HG03521 (cell line): ENCODE data around the gene SLC25A43.
"Not testable (repeated sequence)": the region's sequence is repeated elsewhere in the genome, so short reads cannot be mapped to it uniquely, and the experiment has no call there.

ENCODE experiments used
- ATAC-seq: cut with Tn5 transposase; IDR thresholded peaks from one replicate; pipeline ENCODE4 v1.9.1; 2021; ENCODE audit warnings: mild to moderate bottlenecking, moderate library complexity; ENCODE audit not compliant: unreplicated experiment

SLC25A43 gene

GRCh38 chrX:119467433-119467832 is 68.3 kb downstream of the SLC25A43 start:
- ATAC-seq, result no peak

DNA sequence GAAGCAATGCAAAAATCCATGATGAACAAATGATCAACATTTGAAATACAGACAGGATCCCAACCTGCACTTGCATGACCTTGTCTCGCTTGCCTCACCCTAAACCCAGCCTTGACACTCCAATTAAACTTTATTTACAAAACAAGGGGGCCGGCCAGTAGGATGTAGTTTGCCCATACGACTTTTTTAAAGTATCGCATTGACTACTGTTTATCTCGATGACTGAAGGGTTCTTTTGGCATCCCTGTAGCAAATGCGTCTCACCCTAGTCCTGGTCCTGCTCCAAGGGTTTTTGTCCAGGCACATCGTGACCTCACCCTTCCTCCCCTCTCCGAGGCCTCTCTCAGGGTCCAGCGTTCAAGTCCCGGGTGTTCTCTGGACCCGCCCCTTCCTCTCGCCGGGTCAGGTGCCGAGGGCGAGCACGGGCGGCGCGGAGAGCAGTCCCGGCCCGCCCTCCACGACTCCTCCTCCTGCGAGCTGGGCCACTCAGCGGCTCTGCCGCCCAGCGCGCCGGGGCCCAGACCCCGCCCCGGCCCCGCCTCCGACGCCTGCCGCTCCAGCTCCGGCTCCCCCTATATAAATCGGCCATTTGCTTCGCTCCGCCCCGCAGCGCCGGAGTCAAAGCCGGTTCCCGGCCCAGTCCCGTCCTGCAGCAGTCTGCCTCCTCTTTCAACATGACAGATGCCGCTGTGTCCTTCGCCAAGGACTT is 68.9 kb downstream of the SLC25A43 start, which contains the start of gene SLC25A5:
SLC25A5 (plus strand) TSS at position 603 of the 709 bp plus-strand sequence; CDS start at position 675, 72 bp downstream.
- peak; percentile 82 for ATAC-seq

GRCh38 chrX:119468551-119469312 is 69.6 kb downstream of the SLC25A43 start:
- peak; percentile 63 for ATAC-seq

- no peak for ATAC-seq
Observed at GRCh38 chrX:119469313-119469635, 70.1 kb downstream of the SLC25A43 start.

DNA sequence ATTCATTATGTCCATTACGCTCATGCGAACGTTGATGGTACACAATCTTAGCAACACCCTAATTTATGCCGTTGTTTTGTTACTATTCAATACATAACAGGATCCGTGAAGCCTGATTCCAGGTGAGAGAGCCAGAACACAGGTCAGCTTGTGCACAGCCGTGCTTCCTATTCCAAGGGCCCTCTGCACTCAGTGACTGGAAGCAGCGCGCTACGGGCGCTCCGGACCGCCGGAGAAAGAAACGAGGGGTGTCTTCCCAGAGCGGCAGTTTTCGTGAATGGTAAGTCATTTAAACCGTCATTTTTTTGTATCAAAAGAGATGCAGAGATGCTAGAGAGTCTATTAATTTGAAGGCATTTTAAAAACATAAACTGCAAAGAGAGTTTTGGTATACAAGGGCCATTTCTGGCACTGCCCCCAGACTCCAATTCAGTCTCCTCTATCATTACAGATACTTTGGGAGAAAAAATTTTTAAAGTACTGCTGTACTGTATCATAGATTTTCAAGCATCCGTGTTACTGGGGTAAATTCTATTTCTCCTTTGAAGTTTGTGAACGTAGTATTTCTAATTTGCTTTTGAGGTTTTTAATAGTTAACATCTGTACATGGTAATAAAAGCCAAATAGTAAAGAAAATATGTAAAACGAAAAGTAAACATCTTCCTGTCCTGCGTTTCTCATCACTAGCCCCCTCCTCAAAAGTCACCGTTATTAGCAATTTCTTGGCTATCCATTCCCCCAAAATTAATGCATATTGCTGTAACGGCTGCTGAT is 75.7 kb downstream of the SLC25A43 start:
- ATAC-seq, result no peak

GRCh38 chrX:119475389-119476101 is 76.4 kb downstream of the SLC25A43 start:
- ATAC-seq, result no peak

GRCh38 chrX:119477812-119478232 is 78.7 kb downstream of the SLC25A43 start:
- no peak for ATAC-seq

DNA sequence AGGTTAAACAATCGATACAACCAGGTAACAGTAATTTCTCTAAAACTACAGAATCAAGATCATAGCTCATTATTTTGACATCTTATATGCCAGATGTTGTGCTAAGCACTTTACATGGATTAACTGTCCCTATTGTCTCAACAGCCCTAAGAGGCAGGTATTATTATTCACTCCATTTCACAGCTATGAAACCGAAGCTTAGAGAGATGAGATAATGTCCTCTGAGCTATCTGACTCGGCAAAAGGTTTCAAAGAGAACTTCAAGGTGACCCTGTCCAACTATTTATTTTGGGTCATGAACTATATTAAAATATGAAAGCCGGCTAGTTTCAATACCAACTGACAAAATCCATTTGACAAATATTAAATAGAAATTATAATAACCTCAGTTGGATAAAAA is 79.4 kb downstream of the SLC25A43 start:
- no peak for ATAC-seq

DNA sequence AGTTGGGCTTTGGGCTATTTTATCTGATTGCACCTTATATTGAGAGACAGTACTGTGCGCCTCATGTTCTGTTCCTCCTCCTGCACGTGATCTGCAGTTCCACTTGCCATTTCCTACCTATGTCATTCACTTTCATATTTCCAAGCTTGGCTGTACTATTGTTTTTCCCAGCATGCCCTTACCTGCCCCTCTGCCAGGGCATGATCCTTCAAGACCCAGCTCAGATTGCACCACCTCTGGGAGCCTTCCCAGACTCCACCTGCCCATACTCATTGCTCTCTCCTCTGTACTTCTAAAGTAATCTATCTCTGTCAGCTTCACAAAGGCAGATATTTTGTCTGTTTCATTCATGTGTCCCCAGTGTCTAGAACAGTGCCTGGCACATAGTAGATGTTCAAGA is 80.7 kb downstream of the SLC25A43 start:
- ATAC-seq, result no peak

DNA sequence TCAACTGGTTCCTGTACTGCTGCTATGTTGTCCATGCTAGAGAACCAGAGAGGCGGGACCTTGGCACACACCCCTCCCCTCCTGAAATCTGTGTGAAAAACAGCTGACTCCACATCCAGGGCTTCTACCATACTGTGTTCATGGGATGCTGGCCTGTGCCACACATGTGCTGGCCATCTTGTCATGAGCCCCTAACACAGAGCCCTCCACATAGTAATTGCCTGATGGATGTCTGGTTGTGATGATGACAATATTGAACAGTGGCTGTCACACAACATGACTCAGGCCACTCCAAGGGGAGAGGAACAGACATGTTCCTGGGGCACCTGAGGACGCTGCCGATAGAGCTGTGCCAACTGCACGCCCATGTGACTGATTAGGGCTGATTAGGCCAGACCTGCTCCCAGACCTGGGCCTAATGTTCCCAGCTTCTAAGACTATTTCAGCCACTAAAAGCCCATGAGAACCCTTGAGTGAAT is 82.2 kb downstream of the SLC25A43 start:
- ATAC-seq, result no peak

DNA sequence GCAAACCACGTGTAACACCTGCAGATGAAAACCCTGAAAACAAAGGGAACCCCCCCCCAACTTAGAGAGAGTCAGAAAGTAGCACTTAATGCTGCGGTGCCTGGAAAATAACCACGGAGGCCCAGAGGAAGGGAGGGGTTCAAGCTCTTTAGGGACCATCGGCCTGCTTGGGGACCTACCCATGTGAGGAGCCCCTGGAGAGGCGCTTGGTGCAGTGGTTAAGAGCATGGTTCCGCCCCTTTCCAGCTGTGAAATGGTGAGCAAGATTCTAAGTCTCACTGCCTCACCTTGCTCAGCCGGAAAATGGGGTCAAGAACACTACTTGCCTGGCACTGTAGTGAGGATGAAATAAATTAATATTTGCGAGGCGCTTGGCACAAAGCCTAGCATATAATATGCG is 82.9 kb downstream of the SLC25A43 start:
- ATAC-seq, result no peak

DNA sequence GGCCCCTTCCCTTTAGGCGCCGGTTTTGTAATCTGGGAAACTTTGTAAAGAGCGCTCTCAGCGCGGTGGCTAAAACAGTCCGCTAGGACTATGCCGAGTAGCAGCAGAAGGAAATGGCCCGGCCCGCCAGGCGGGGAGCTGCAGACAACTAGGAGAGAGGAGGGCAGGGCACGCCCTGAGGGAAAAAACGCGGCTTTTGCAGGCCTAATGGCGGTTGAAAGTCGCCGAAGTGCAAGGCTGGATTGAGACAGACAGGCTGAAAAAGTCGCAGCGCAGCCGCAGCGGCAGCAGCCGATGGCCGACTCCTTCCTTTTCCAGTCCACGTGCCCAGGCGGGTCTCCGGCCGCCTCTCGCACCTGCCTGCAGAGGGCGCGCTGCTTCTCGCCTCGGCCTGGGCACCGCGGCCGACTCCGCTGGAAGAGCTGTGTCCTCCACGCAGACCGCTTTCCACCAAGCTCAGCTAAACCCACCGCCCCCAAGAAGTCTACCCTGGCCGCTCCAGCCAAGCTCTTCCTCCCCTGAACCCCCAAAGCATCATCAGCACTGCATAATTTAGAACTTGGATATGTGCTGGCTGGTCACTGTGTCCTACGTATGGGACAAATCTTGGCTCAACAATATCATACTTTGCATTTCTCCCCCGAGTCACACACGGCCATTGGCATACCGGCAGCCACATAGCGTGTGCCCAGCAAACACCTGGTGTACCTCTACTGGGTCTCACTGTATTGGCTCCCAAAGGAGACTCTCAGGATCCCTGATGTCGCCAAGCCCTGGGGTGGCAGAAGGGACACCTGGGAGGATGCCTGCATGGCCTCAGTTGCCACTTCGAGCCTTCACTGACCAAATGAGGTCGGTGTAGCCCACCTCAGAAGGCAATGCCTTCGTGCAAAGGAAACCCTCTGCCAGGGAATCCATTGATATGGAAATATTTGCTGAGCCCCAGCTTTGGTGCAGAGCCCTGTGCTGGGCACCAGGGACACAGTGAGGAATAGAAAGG is 83.6 kb downstream of the SLC25A43 start:
- ATAC-seq, result peak; percentile 77

DNA sequence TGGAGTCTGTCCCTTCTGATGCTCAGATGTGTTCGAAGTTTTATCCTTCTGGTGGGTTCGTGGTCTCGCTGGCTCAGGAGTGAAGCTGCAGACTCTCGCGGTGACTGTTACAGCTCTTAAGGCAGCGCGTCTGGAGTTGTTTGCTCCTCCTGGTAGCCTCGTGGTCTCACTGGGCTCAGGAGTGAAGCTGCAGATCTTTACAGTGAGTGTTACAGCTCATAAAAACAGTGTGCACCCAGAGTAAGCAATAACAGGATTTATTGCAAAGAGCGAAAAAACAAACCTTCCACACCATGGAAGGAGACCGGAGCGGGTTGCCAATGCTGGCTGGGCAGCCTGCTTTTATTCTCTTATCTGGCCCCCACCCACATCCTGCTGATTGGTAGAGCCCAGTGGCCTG is 87.6 kb downstream of the SLC25A43 start:
- no peak for ATAC-seq

GRCh38 chrX:119487766-119488165 is 88.6 kb downstream of the SLC25A43 start:
- ATAC-seq, result not testable (repeated sequence)

- no peak for ATAC-seq
Observed at GRCh38 chrX:119488749-119489148, 89.6 kb downstream of the SLC25A43 start.

- ATAC-seq, result no peak
Observed at GRCh38 chrX:119489212-119490074, 90.3 kb downstream of the SLC25A43 start.

DNA sequence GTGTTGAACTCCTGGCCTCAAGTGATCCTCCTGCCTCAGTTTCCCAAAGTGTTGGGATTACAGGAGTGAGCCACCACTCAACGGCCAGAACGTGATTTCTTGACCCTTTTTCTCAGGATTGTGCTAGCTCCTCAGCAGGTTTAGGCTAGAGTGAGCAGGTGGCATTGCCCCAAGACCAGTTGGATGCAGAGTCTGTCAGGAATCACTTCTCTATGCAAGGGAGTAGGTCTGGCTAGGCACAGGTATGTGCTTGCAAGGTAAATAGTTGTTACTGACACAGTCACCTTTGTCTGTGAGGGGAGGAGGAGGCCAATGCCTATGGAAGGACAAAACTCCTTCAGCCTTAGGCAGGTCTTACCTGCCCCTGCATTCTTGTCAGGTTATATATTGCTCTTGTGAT is 93.3 kb downstream of the SLC25A43 start:
- no peak for ATAC-seq

DNA sequence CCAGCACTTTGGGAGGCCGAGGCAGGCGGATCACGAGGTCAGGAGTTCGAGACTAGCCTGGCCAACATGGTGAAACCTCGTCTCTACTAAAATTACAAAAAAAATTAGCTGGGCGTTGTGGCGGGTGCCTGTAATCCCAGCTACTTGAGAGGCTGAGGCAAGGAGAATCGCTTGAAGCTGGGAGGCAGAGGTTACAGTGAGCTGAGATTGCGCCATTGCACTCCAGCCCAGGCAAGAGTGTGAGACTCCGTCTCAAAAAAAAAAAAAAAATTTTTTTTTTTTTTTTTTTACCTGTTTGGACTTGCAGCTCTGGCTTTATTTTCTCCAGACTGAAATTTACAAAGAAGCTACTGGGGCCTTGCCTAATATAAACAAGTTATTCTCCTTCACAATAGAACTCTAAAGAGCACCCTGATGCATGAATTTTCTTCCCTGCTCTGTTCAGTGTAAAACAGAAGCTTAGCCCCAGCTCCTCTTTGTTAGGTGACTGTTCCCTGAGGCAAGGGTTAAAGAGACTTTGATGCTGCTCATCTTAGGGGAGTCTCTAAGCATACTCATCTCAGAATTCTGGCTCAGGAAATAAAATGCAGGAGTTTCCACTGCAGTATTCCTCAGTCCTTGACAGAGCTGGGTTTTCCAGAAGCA is 94.8 kb downstream of the SLC25A43 start:
- ATAC-seq, result not testable (repeated sequence)
